22Rv1 (cell line): ENCODE data around the gene ARHGAP45.

Experiments used
- ZFX ChIP-seq: fragments of 450-650 bp; IDR thresholded peaks from 2 replicates; pipeline ENCODE4 v1.6.1; 2017; ENCODE audit warnings: antibody characterized with exemption, borderline replicate concordance
- TF ChIP-seq, protein P1 (sequence below): fragments of 450-650 bp; IDR thresholded peaks from 2 replicates; pipeline ENCODE4 v1.5.1; 2017; ENCODE audit warnings: mild to moderate bottlenecking

DNA sequence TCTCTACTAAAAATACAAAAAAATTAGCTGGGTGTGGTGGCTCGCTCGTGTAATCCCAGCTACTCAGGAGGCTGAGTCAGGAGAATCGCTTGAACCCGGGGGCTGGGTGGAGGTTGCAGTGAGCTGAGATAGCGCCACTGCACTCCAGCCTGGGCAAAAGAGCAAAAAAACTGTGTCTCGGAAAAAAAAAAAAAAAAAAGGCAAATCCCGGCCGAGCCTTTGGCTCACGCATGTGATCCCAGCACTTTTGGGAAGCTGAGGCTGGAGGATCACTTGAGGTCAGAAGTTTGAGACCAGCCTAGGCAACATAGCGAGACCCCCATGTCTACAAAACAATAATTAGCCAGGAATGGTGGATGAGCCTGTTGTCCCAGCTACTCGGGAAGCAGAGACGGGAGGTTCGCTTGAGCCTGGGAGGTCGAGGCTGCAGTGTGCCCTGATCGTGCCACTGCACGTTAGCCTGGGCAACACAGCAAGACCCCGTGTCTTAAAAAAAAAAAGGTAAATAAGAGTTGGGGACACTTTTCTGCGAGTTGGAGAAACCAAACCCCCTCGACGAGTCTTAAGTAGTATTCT is 36.3 kb downstream of the ARHGAP45 start:
- TF ChIP-seq, protein P1, sequence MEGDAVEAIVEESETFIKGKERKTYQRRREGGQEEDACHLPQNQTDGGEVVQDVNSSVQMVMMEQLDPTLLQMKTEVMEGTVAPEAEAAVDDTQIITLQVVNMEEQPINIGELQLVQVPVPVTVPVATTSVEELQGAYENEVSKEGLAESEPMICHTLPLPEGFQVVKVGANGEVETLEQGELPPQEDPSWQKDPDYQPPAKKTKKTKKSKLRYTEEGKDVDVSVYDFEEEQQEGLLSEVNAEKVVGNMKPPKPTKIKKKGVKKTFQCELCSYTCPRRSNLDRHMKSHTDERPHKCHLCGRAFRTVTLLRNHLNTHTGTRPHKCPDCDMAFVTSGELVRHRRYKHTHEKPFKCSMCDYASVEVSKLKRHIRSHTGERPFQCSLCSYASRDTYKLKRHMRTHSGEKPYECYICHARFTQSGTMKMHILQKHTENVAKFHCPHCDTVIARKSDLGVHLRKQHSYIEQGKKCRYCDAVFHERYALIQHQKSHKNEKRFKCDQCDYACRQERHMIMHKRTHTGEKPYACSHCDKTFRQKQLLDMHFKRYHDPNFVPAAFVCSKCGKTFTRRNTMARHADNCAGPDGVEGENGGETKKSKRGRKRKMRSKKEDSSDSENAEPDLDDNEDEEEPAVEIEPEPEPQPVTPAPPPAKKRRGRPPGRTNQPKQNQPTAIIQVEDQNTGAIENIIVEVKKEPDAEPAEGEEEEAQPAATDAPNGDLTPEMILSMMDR = no peak
- TF ChIP-seq ZFX = no peak
